ENCODE measurements around the gene ADAMTS6.

DNA sequence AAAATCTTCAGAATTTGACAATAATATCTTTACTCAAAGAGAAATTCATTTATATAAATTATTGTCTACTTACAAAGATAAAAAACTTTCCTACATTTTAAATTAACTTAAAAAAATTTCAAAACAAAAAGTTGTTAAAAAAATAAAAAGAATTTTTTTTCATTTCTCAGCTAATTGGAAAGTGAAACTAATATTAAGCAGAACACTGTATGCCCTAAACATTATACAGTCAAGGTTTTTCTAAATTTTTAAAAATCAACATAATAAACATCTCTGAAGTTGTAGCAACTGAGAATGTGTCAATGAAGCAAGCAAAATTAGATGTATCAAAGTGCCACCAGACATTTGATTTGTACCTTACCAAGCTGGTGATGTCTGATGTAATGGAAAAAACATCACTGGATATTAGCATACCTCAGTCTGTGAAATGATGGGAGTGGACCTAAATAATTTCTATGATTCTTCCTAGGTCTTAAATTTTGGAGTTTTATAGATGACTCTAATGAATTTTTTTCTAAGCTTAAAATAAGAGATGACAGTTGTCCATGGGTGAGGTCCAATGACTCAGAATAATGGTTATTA, 290.1 kb downstream of the ADAMTS6 start:
- no peak for TF ChIP-seq TAF1 (IDR thresholded peaks at IDR 0.05; ENCODE audit: low read depth, low read length)
- no peak for TF ChIP-seq POLR2A (IDR thresholded peaks at IDR 0.05; ENCODE audit: low read depth, low read length)
- no peak for TF ChIP-seq POLR2AphosphoS5 (IDR thresholded peaks at IDR 0.05; ENCODE audit: low read depth, low read length)
- TF ChIP-seq SPI1 (IDR thresholded peaks at IDR 0.05; ENCODE audit: low read depth, low read length): no peak
- no peak for TF ChIP-seq POU2F2 (IDR thresholded peaks at IDR 0.05; ENCODE audit: low read depth, low read length)
- no peak for TF ChIP-seq PAX5 (IDR thresholded peaks at IDR 0.05; ENCODE audit: insufficient read depth, low read length, severe bottlenecking)

Data from GM12891 (cell line).